DMS 273 (cell line): ENCODE results near the gene JOSD2.

Experiments used
- DNase-seq: peaks from one replicate; lab custom pipeline; 2025; ENCODE audit not compliant: unreplicated experiment; lab: John Stamatoyannopoulos, UW

The JOSD2 gene

DNA sequence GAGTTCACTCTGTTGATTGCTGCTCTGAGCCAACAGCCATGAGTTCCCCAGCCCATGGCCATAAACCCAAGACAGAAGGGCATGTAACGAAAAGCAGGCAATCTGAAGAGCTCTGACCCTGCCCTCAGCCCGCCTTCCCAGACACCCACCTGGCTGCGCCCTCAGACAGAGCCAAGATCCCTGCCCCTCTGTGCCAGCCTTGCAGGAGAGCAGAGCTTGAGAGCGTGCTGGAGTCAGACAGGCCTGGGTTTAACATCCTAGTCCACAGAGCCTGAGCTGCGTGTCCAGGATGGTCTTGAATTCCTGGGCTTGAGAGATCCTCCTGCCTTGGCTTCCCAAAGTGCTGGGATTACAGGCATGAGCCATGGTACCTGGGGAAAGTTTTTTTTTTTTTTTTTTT, 53.7 kb downstream of the JOSD2 start:
- no peak for DNase-seq
